C4-2B (cell line): ENCODE measurements around the gene AUTS2.

Experiments
- ZFX ChIP-seq: fragments of 450-650 bp; IDR thresholded peaks from 2 replicates; pipeline ENCODE4 v1.6.1; 2017
- TF ChIP-seq, protein P1 (sequence below): fragments of 450-650 bp; conservative IDR thresholded peaks from 2 replicates; pipeline ENCODE4 v1.5.1; 2017; ENCODE audit warnings: mild to moderate bottlenecking

GRCh38 chr7:69911337-69911736 is 313.1 kb downstream of the AUTS2 start:
- TF ChIP-seq, protein P1, sequence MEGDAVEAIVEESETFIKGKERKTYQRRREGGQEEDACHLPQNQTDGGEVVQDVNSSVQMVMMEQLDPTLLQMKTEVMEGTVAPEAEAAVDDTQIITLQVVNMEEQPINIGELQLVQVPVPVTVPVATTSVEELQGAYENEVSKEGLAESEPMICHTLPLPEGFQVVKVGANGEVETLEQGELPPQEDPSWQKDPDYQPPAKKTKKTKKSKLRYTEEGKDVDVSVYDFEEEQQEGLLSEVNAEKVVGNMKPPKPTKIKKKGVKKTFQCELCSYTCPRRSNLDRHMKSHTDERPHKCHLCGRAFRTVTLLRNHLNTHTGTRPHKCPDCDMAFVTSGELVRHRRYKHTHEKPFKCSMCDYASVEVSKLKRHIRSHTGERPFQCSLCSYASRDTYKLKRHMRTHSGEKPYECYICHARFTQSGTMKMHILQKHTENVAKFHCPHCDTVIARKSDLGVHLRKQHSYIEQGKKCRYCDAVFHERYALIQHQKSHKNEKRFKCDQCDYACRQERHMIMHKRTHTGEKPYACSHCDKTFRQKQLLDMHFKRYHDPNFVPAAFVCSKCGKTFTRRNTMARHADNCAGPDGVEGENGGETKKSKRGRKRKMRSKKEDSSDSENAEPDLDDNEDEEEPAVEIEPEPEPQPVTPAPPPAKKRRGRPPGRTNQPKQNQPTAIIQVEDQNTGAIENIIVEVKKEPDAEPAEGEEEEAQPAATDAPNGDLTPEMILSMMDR, result no peak
- no peak for TF ChIP-seq ZFX
